GM23248 (cell line): ENCODE data around the gene CKS1B. TPM values are rescaled to one million over a fixed set of nuclear protein-coding genes. Genes with fewer than 3 reads are reported as not detected.
"Not testable (repeated sequence)": the region's sequence is repeated elsewhere in the genome, so short reads cannot be mapped to it uniquely, and the experiment has no call there.

Source experiments
- DNase-seq: peaks from one replicate; pipeline ENCODE4 v3.0.0-alpha.2; 2015
- H2AFZ ChIP-seq: fragments of 200-600 bp; sonication (generic); 2 replicates; pipeline ENCODE4 v1.6.1; 2016; ENCODE audit warnings: antibody characterized with exemption
- H3F3A ChIP-seq: fragments of 200-600 bp; sonication (generic); 2 replicates; pipeline ENCODE4 v1.6.1; 2016; ENCODE audit warnings: mild to moderate bottlenecking, antibody characterized with exemption, mixed run types; ENCODE audit not compliant: insufficient read depth
- H3K27ac ChIP-seq: fragments of 200-600 bp; sonication (generic); 2 replicates; pipeline ENCODE4 v1.5.1; 2016; ENCODE audit warnings: mild to moderate bottlenecking
- H3K27me3 ChIP-seq: fragments of 200-600 bp; sonication (generic); replicated peaks from 2 replicates; pipeline ENCODE4 v1.6.1; 2016; ENCODE audit warnings: mild to moderate bottlenecking; ENCODE audit not compliant: insufficient read depth
- H3K36me3 ChIP-seq: fragments of 200-600 bp; sonication (generic); 2 replicates; pipeline ENCODE4 v1.6.1; 2016; ENCODE audit warnings: low read depth, mild to moderate bottlenecking
- H3K4me1 ChIP-seq: fragments of 200-600 bp; sonication (generic); 2 replicates; pipeline ENCODE4 v1.6.1; 2016; ENCODE audit warnings: mild to moderate bottlenecking; ENCODE audit not compliant: insufficient read depth
- H3K4me2 ChIP-seq: fragments of 200-600 bp; sonication (generic); one replicate; pipeline ENCODE4 v1.6.1; 2016; ENCODE audit warnings: mild to moderate bottlenecking; ENCODE audit not compliant: unreplicated experiment
- H3K4me3 ChIP-seq: fragments of 200-600 bp; sonication (generic); 2 replicates; pipeline ENCODE4 v1.5.1; 2016; ENCODE audit warnings: mild to moderate bottlenecking
- H3K79me2 ChIP-seq: fragments of 200-600 bp; sonication (generic); 2 replicates; pipeline ENCODE4 v1.6.1; 2016; ENCODE audit warnings: mild to moderate bottlenecking; ENCODE audit not compliant: insufficient read depth
- H3K9ac ChIP-seq: fragments of 200-600 bp; sonication (generic); 2 replicates; pipeline ENCODE4 v1.6.1; 2016; ENCODE audit warnings: mild to moderate bottlenecking
- H3K9me2 ChIP-seq: fragments of 200-600 bp; sonication (generic); 2 replicates; pipeline ENCODE4 v1.6.1; 2016; ENCODE audit warnings: mixed run types, mild to moderate bottlenecking, moderate library complexity; ENCODE audit not compliant: insufficient read depth
- H3K9me3 ChIP-seq: fragments of 200-600 bp; sonication (generic); one replicate; pipeline ENCODE4 v1.6.1; 2017; ENCODE audit warnings: low read depth
- H4K20me1 ChIP-seq: fragments of 200-600 bp; sonication (generic); 2 replicates; pipeline ENCODE4 v1.6.0; 2016; ENCODE audit not compliant: insufficient read depth
- EZH2 ChIP-seq: fragments of 200-600 bp; sonication (generic); IDR thresholded peaks from 2 replicates; pipeline ENCODE4 v1.6.1; 2018; ENCODE audit warnings: antibody characterized with exemption, mild to moderate bottlenecking; ENCODE audit not compliant: insufficient read depth, poor library complexity, severe bottlenecking
- EZH2phosphoT487 ChIP-seq: fragments of 200-600 bp; sonication (generic); IDR thresholded peaks from 2 replicates; pipeline ENCODE4 v1.6.1; 2018; ENCODE audit warnings: antibody characterized with exemption, moderate library complexity, mild to moderate bottlenecking, low read depth; ENCODE audit not compliant: insufficient read depth
- WGBS, 2 experiments: methylation state at CpG; one replicate each; pipeline ENCODE4 v1.1.6; 2015 to 2017; ENCODE audit warnings: low lambda C conversion rate in 2 of 2, low coverage in 1 of 2; ENCODE audit errors: missing lambda C conversion rate in 2 of 2; 5-methylcytosine and 5-hydroxymethylcytosine counted together
- in situ Hi-C: fragments of 300-500 bp; cut with MboI; formaldehyde crosslinking; loops from 2 replicates; pipeline ENCODE4 v1.15.0; 2020
- polyA plus RNA-seq: library from polyadenylated mRNA; unstranded; fragments of >200 nt; fragmentation: Nextera tagmentation; extraction: Ambion mirVana; gene quantifications from 2 replicates; pipeline ENCODE4 v1.2.1, GENCODE V29; 2016
- total RNA-seq: library from RNA; depleted of rRNA; stranded (reverse); fragments of >200 nt; shearing (Covaris generic); gene quantifications from 2 replicates; pipeline ENCODE4 v1.2.3, GENCODE V29; 2014

CKS1B gene
- total and polyA plus RNA-seq, 2 experiments from 2014 or later, result 45.6 to 119 TPM

DNA sequence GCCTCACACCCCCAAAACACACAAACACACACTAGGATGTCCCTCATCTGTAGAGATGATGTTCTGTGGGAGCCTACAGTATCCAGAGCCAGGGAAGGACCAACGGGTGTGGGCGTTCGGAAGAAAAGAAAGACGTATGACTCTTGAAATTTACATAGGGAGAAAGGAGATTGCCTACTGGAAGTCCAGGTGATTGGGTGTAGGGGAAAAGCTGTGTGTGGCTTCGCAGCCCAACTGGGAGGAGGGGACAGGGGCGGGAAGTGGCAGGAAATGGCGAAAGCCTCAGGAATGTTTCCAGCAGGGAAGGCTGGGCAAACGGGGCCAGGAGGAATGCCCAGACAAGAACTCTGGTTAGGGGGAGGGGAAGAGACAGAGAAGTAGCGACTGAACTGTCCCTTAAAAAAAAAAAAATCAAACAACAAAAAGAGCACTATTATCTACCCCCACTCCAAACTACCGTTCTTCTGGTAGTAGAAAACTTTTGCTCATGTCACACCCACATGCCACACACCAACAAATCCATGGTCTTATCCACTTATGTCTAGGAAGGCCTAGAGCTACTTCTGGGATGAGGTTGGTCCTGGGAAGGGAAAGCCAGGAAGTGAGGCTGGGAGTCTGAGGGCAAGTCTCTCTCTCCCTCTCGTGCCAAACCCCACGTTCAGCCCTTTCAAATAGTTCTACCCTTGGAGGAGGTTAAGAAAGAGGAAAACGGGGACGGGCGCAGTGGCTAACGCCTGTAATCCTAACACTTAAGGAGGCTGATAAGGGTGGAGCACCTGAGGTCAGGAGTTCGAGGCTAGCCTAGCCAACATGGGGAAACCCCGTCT, 1.8 kb upstream of the CKS1B start:
- peaks cover 5% of the 10 kb centered on the region; the same call in 1 of the 2 replicates for H3K36me3 ChIP-seq
- in situ Hi-C loops, result no loop called here
- peaks cover 53% of the 10 kb centered on the region for H3K79me2 ChIP-seq

DNA sequence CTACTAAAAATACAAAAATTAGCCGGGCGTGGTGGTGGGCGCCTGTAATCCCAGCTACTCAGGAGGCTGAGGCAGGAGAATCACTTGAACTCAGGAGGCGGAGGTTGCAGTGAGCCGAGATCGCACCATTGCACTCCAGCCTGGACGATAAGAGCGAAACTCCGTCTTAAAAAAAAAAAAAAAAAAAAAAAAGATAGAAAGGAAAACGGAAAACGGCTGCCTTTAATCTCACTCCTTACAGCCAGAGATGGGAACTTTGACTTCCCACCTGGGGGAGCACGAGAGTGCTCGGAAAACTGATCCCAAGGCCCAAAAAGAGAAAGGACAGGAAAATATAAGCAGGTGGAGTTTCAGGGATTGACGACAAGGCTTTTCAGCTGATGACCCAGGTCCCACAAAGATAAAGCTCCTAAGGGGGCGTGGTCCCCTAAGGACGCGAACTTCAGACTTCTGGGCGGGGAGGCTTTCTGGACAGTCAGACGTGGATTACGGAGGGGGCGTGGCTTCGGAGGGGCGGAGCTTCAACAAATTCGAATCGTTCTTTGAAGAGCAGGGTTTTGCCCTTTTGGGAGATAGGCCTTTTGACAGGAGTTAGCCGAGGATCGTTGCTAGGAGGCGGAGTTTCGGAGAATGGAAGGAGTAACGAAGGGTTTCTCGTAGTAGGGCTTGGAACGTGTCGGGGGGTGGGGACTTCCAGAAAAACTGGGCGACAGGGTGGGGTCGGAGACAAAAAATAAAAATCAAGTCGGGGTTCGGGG, 958 bp upstream of the CKS1B start:
- peak overlapping the region; percentile 82 for H3K4me3 ChIP-seq
- TF ChIP-seq EZH2 (no peak), EZH2phosphoT487 (no peak)
- 5% methylated on average over 36 to 37 of the region's 37 CpGs for WGBS, 2 experiments
- H3K27ac ChIP-seq, result peak overlapping the region; percentile 99
- DNase-seq, result peak; percentile 97
- H3K9me3 ChIP-seq, result no peaks in the 10 kb centered on the region
- H4K20me1 ChIP-seq, result no peaks in the 10 kb centered on the region
- peaks cover 48% of the 10 kb centered on the region for H3F3A ChIP-seq
- H3K79me2 ChIP-seq, result peaks cover 53% of the 10 kb centered on the region
- H3K9ac ChIP-seq, result peak overlapping the region; percentile 98
- H3K4me1 ChIP-seq, result peaks cover 38% of the 10 kb centered on the region
- peak overlapping the region; percentile 96 for H3K4me2 ChIP-seq
- in situ Hi-C loops, result no loop called here
- no peaks in the 10 kb centered on the region for H3K9me2 ChIP-seq
- H2AFZ ChIP-seq, result no peak overlapping the region
- H3K36me3 ChIP-seq, result no peaks in the 10 kb centered on the region
- H3K27me3 ChIP-seq, result no peaks in the 10 kb centered on the region

More for the DNA sequence above, 1.8 kb upstream of the CKS1B start:
- Histone ChIP-seq H3K9me2 (no peaks in the 10 kb centered on the region), H3F3A (peaks cover 48% of the 10 kb centered on the region), H2AFZ (0 out of 2 replicates have a peak overlapping the region, but pooled peaks have one; percentile 1), H3K4me2 (peak overlapping the region; percentile 96), H3K9me3 (no peaks in the 10 kb centered on the region), H3K9ac (peak overlapping the region; percentile 98), H3K4me1 (peaks cover 41% of the 10 kb centered on the region), H3K27ac (peak overlapping the region; percentile 99), H4K20me1 (no peaks in the 10 kb centered on the region), H3K4me3 (peak overlapping the region; percentile 82), H3K27me3 (no peaks in the 10 kb centered on the region)
- DNase-seq, result peak; percentile 91
- 6 to 8% methylated on average over 17 to 18 of the region's 18 CpGs for WGBS, 2 experiments
- no peak for TF ChIP-seq EZH2
- TF ChIP-seq EZH2phosphoT487, result no peak

DNA sequence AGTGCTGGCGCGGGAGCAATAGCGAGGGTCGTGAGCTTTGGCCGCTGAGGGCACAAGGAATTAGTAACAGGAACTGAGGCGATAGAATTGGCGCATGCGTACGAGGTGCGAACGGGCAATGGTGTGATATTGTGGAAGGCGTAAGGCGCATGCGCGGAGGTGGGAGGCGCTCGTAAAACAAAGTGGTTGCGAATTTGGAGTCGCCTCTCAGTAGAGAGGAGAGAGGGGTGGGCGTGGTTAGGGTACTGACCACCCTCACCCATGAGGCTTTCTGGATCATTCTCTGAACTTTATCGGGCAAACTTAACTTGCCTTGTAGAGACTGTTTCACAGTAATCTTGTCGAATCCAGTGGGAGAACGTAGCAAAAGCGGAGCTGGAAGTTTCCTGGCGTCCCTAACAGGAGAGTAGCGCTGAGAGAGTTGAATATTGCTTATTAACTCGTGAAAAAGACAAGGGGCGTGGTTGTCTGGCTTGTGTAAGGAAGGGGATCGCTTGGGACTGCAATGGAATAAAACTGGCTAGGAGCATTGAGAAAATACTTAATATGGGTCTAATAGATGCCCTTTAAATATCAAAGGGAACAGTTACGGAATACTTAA, 427 bp downstream of the CKS1B start:
- Histone ChIP-seq H3K4me3 (peak overlapping the region; percentile 82), H3F3A (peaks cover 48% of the 10 kb centered on the region), H3K9me3 (no peaks in the 10 kb centered on the region), H2AFZ (peak overlapping the region; percentile 83), H3K27ac (peak overlapping the region; percentile 99), H3K79me2 (peaks cover 48% of the 10 kb centered on the region), H3K27me3 (no peaks in the 10 kb centered on the region), H4K20me1 (no peaks in the 10 kb centered on the region), H3K4me2 (peak overlapping the region; percentile 97), H3K9ac (peak overlapping the region; percentile 98), H3K36me3 (no peaks in the 10 kb centered on the region), H3K4me1 (peaks cover 30% of the 10 kb centered on the region), H3K9me2 (no peaks in the 10 kb centered on the region)
- peak; percentile 97 for DNase-seq
- WGBS, 2 experiments, result 0 to 1% methylated on average over 30 of the region's 30 CpGs
- in situ Hi-C loops, result no loop called here
- TF ChIP-seq EZH2, result no peak
- TF ChIP-seq EZH2phosphoT487, result no peak

DNA sequence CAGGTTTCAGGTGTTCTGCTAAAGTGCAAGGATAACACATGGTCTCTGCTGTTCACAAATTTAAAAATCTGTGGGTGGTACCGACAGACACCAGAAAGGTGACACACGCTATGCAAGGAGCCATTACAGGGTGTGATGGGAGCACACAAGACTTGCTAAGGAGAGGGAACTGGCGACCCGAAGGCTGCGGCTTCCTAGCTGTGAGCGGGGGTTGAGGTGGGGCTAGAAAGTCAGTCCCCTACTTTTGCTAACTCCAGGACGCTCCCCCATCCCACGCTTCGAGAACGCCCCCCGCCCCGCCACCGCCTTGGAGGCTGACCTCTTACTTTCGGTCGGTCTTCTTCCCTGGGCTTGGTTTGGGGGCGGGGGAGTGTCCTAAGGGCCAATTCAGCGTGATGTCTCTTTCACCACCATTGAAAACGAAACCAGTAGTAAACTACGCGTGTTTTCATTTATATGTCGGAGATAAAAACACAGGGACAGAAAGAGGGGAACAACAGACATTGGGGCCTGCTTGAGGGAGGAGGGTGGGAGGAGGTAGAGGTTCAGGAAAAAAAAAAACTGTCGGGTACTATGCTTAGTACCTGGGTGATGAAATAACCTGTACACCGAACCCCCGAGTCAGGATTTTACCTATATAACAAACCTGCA, 1.1 kb downstream of the CKS1B start:
- peak overlapping the region; percentile 98 for H3K9ac ChIP-seq
- H3K27ac ChIP-seq, result peak overlapping the region; percentile 99
- H3K4me2 ChIP-seq, result peak overlapping the region; percentile 97
- peaks cover 42% of the 10 kb centered on the region for H3K79me2 ChIP-seq
- H3K27me3 ChIP-seq, result no peaks in the 10 kb centered on the region
- H3K9me3 ChIP-seq, result no peaks in the 10 kb centered on the region
- DNase-seq, result peak; percentile 78
- H3K4me1 ChIP-seq, result peaks cover 30% of the 10 kb centered on the region
- H4K20me1 ChIP-seq, result no peaks in the 10 kb centered on the region
- 0 to 1% methylated on average over 11 to 24 of the region's 24 CpGs for WGBS, 2 experiments
- H3K9me2 ChIP-seq, result no peaks in the 10 kb centered on the region
- TF ChIP-seq EZH2 (no peak), EZH2phosphoT487 (no peak)
- H2AFZ ChIP-seq, result peak overlapping the region; percentile 83
- H3K36me3 ChIP-seq, result no peaks in the 10 kb centered on the region
- H3K4me3 ChIP-seq, result peak overlapping the region; percentile 82
- in situ Hi-C loops, result no loop called here
- peaks cover 48% of the 10 kb centered on the region for H3F3A ChIP-seq

DNA sequence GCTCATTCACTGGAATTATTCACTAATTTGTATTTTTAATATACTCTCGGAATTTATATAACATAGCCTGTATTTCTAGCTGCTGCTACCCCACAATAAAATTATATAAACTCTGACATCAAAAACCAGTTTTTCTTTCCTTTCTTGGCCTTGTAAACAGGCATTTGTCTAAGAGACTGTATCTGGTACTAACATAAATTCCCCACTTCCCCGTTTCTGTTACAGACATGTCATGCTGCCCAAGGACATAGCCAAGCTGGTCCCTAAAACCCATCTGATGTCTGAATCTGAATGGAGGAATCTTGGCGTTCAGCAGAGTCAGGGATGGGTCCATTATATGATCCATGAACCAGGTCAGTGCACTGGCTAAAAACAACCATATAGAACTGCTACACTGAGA, 3.3 kb downstream of the CKS1B start:
- 59 to 62% methylated on average over 3 of the region's 3 CpGs for WGBS, 2 experiments
- H3K9me2 ChIP-seq, H3K9me3 ChIP-seq, H3K4me3 ChIP-seq, H3K27me3 ChIP-seq, H3K27ac ChIP-seq, H2AFZ ChIP-seq, H3K9ac ChIP-seq, in situ Hi-C loops, H3K36me3 ChIP-seq, H3K4me2 ChIP-seq, H4K20me1 ChIP-seq, DNase-seq: not testable (repeated sequence)
- H3K4me1 ChIP-seq, result peaks cover 14% of the 10 kb centered on the region
- H3K79me2 ChIP-seq, result peaks cover 53% of the 10 kb centered on the region
- peaks cover 31% of the 10 kb centered on the region for H3F3A ChIP-seq
